ENCODE measurements around the gene LAMP5.

DNA sequence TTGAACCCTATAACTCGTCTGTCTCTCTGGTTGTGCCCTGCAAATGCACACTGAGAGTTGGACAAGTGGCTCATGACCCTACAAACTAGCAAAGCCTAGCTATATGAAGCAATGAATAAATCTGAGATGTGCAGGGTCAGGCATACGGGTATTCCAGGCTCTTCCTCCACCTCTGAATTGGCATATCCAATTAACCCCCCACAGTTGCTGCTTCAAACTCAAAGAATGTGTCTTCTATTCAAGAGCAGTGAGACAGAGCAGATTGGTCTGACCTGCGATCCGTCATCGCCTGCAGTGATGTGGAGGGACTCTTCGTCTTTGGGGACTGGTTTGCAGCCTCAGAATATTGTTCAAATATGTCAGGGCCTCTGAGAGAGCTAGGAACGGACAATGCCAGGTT lies 59.8 kb downstream of the LAMP5 start:
- TF ChIP-seq POLR2A (IDR thresholded peaks at IDR 0.05) (no peak), POLR2AphosphoS5 (IDR thresholded peaks at IDR 0.05) (no peak)
- TF ChIP-seq, protein P1, sequence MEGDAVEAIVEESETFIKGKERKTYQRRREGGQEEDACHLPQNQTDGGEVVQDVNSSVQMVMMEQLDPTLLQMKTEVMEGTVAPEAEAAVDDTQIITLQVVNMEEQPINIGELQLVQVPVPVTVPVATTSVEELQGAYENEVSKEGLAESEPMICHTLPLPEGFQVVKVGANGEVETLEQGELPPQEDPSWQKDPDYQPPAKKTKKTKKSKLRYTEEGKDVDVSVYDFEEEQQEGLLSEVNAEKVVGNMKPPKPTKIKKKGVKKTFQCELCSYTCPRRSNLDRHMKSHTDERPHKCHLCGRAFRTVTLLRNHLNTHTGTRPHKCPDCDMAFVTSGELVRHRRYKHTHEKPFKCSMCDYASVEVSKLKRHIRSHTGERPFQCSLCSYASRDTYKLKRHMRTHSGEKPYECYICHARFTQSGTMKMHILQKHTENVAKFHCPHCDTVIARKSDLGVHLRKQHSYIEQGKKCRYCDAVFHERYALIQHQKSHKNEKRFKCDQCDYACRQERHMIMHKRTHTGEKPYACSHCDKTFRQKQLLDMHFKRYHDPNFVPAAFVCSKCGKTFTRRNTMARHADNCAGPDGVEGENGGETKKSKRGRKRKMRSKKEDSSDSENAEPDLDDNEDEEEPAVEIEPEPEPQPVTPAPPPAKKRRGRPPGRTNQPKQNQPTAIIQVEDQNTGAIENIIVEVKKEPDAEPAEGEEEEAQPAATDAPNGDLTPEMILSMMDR (IDR thresholded peaks at IDR 0.05), result no peak
